ENCODE data around the gene ZSCAN10.
A peak's percentile ranks its signal among the peaks of the same experiment; 100 is the strongest.
"Not testable (repeated sequence)": the region's sequence is repeated elsewhere in the genome, so short reads cannot be mapped to it uniquely, and the experiment has no call there.

ZSCAN10 gene

DNA sequence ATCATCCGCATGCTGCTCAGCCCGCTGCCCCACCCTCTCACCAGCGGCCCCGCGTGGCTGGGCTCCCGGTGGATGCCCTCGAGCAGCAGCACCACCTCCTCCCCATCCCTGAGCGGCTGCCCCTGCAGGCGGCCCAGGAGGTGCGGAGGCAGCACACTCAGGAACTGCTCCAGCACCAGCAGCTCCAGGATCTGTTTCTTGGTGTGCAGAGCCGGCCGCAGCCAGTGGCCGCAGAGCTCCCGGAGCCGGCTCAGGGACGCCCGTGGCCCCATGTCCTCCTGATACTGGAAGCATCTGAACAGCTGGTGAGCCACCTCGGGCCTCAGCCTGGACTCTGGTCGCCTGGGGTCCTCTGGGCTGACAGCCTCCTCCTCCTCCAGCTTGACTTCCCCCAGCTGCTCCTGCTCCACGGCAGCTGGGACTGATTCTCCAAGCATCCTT is 6.6 kb downstream of the ZSCAN10 start:
- no peaks in the 10 kb centered on the region for H3K9me3 Mint-ChIP-seq
- H3K4me1 Mint-ChIP-seq: peaks cover 24% of the 10 kb centered on the region
- peaks cover 4% of the 10 kb centered on the region for H3K36me3 Mint-ChIP-seq (ENCODE audit: insufficient read depth)
- H3K27me3 Mint-ChIP-seq: no peaks in the 10 kb centered on the region
- H3K4me3 Mint-ChIP-seq: no peak overlapping the region
- no peak for ATAC-seq (replicated peaks; ENCODE audit: extremely low read depth, poor library complexity, severe bottlenecking)
- H3K27ac Mint-ChIP-seq (ENCODE audit: low read depth): no peak overlapping the region
- no peak for DNase-seq (ENCODE audit: low spot score in 2 of 2)

- no peak for DNase-seq (ENCODE audit: low spot score in 2 of 2)
- Mint-ChIP-seq H3K27me3 (no peaks in the 10 kb centered on the region), H3K27ac (ENCODE audit: low read depth) (peak overlapping the region; percentile 49), H3K4me3 (no peak overlapping the region), H3K9me3 (no peaks in the 10 kb centered on the region), H3K36me3 (ENCODE audit: insufficient read depth) (peaks cover 4% of the 10 kb centered on the region), H3K4me1 (peaks cover 27% of the 10 kb centered on the region)
- ATAC-seq (replicated peaks; ENCODE audit: extremely low read depth, poor library complexity, severe bottlenecking): no peak
Measured at GRCh38 chr16:3091551-3091950, 7.5 kb downstream of the ZSCAN10 start.

DNA sequence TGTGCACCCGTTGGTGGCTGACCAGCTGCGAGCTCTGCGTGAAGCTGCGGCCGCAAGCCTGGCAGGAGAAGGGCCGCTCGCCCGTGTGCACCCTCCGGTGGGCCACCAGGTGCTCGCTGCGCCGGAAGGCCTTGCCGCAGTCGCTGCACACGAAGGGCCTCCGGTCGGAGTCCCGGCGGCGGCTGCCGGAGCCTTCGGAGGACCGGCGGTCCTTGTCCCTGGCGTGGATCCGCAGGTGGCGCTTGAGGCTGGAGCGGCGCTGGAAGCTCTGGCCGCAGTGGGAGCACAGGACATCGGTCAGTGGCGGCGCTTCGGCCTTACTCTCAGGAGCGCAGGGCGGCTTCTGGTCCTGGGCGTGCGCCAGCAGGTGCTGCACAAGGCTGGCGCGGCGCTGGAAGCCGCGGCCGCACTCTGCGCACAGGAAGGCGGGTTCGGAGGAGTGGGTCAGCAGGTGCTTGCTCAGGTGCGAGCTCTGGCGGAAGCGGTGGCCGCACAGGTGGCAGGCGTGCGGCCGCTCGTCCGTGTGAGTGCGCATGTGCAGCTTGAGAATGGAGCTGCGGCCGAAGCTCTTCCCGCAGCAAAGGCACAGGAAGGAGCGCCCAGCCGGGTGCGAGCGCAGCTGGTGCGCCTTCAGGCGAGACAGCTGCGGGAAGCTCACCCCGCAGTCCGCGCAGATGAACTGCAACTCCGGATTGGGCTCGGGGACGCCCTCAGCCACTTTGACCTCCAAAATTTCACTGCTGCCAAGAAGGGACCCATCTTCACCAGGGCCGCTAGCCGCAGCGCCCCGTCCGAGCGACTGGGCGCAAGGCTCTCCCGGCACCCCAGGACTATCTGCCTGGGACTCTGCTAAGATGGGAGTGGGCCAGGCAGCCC is 9.1 kb downstream of the ZSCAN10 start:
- no peaks in the 10 kb centered on the region for H3K9me3 Mint-ChIP-seq
- H3K4me3 Mint-ChIP-seq: no peak overlapping the region
- H3K27ac Mint-ChIP-seq (ENCODE audit: low read depth): no peak overlapping the region
- H3K4me1 Mint-ChIP-seq: peaks cover 35% of the 10 kb centered on the region
- DNase-seq (ENCODE audit: low spot score in 2 of 2) (no peak), ATAC-seq (replicated peaks; ENCODE audit: extremely low read depth, poor library complexity, severe bottlenecking) (no peak)
- no peaks in the 10 kb centered on the region for H3K27me3 Mint-ChIP-seq
- H3K36me3 Mint-ChIP-seq (ENCODE audit: insufficient read depth): peaks cover 3% of the 10 kb centered on the region

GRCh38 chr16:3088925-3089716 is 10.0 kb downstream of the ZSCAN10 start:
- no peaks in the 10 kb centered on the region for H3K9me3 Mint-ChIP-seq
- no peak for DNase-seq (ENCODE audit: low spot score in 2 of 2)
- no peak overlapping the region for H3K4me3 Mint-ChIP-seq
- H3K36me3 Mint-ChIP-seq (ENCODE audit: insufficient read depth): peaks cover 1% of the 10 kb centered on the region
- ATAC-seq (replicated peaks; ENCODE audit: extremely low read depth, poor library complexity, severe bottlenecking): no peak
- H3K27me3 Mint-ChIP-seq: no peaks in the 10 kb centered on the region
- peaks cover 33% of the 10 kb centered on the region for H3K4me1 Mint-ChIP-seq
- no peak overlapping the region for H3K27ac Mint-ChIP-seq (ENCODE audit: low read depth)

DNA sequence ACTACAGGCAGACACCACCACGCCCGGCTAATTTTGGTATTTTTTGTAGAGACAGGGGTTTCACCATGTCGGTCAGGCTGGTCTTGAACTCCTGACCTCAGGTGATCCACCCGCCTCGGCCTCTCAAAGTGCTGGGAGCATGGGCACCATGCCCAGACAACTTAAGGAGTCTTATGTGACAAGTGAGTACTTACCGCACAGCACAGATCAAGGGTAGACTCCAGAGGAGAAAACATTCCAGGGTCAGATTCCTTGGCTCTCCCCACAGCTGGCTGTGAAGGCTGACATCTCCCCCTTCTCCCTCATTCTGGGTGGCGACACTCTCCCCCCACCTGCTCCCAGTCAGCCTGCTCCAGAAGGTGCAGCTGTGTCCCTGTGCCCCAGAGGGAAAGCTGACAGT is 10.6 kb downstream of the ZSCAN10 start:
- H3K27ac Mint-ChIP-seq (ENCODE audit: low read depth): no peak overlapping the region
- no peaks in the 10 kb centered on the region for H3K9me3 Mint-ChIP-seq

GRCh38 chr16:3087243-3088235 is 11.6 kb downstream of the ZSCAN10 start:
- no peak for ATAC-seq (replicated peaks; ENCODE audit: extremely low read depth, poor library complexity, severe bottlenecking)
- no peaks in the 10 kb centered on the region for H3K36me3 Mint-ChIP-seq (ENCODE audit: insufficient read depth)
- no peak for DNase-seq (ENCODE audit: low spot score in 2 of 2)
- no peaks in the 10 kb centered on the region for H3K9me3 Mint-ChIP-seq
- H3K27ac Mint-ChIP-seq (ENCODE audit: low read depth): peak overlapping the region; percentile 41
- peak overlapping the region; percentile 36 for H3K4me3 Mint-ChIP-seq
- H3K27me3 Mint-ChIP-seq: no peaks in the 10 kb centered on the region
- peaks cover 33% of the 10 kb centered on the region for H3K4me1 Mint-ChIP-seq

More for the DNA sequence above, 10.6 kb downstream of the ZSCAN10 start:
- H3K4me1 Mint-ChIP-seq: peaks cover 33% of the 10 kb centered on the region
- H3K36me3 Mint-ChIP-seq (ENCODE audit: insufficient read depth): peaks cover 1% of the 10 kb centered on the region
- ATAC-seq (replicated peaks; ENCODE audit: extremely low read depth, poor library complexity, severe bottlenecking) (no peak), DNase-seq (ENCODE audit: low spot score in 2 of 2) (no peak)
- peak overlapping the region; percentile 36 for H3K4me3 Mint-ChIP-seq
- H3K27me3 Mint-ChIP-seq: no peaks in the 10 kb centered on the region

GRCh38 chr16:3086596-3087242 is 12.4 kb downstream of the ZSCAN10 start:
- Mint-ChIP-seq H3K9me3 (no peaks in the 10 kb centered on the region), H3K4me3 (peak overlapping the region; percentile 7), H3K36me3 (ENCODE audit: insufficient read depth) (no peaks in the 10 kb centered on the region), H3K27me3 (no peaks in the 10 kb centered on the region), H3K4me1 (peaks cover 33% of the 10 kb centered on the region), H3K27ac (ENCODE audit: low read depth) (no peak overlapping the region)
- DNase-seq (ENCODE audit: low spot score in 2 of 2) (no peak), ATAC-seq (replicated peaks; ENCODE audit: extremely low read depth, poor library complexity, severe bottlenecking) (no peak)

- Mint-ChIP-seq H3K27me3 (no peaks in the 10 kb centered on the region), H3K4me1 (peaks cover 29% of the 10 kb centered on the region), H3K36me3 (ENCODE audit: insufficient read depth) (no peaks in the 10 kb centered on the region), H3K27ac (ENCODE audit: low read depth) (no peak overlapping the region), H3K4me3 (no peak overlapping the region), H3K9me3 (no peaks in the 10 kb centered on the region)
- no peak for ATAC-seq (replicated peaks; ENCODE audit: extremely low read depth, poor library complexity, severe bottlenecking)
- no peak for DNase-seq (ENCODE audit: low spot score in 2 of 2)
Measured at GRCh38 chr16:3085868-3086595, 13.1 kb downstream of the ZSCAN10 start.

DNA sequence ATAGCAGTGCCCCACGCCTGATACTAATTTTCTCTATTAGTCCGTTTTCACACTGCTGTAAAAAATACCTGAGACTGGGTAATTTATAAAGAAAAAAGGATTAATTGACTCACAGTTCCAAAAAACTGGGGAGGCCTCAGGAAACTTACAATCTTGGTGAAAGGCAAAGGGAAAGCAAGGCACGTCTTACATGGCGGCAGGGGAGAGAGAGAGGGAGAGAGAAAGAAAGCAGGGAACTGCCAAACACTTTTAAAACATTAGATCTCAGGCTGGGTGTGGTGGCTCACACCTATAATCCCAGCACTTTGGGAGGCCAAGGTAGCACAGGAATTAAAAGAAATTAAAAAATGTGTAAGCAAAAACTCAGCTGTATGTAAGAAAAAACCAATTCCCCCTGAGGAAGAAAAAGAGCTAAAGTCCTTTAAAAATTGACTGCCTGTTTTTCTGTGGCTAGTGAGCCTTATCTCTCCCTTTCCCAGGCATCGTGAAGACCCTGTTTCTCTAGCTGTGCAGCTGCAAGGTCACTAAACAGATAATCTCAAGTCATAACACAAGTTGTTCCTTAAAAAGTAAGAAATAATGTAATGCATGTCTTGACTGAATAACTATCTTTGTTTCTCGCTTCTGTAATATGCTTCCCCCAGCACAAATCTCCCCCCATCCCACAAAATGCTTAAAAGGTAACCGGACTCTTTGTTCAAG is 14.0 kb downstream of the ZSCAN10 start:
- no peak for ATAC-seq (replicated peaks; ENCODE audit: extremely low read depth, poor library complexity, severe bottlenecking)
- no peak for DNase-seq (ENCODE audit: low spot score in 2 of 2)
- no peak overlapping the region for H3K27ac Mint-ChIP-seq (ENCODE audit: low read depth)
- H3K4me1 Mint-ChIP-seq: peaks cover 33% of the 10 kb centered on the region
- H3K36me3 Mint-ChIP-seq (ENCODE audit: insufficient read depth): peaks cover 2% of the 10 kb centered on the region
- H3K27me3 Mint-ChIP-seq: no peaks in the 10 kb centered on the region
- no peak overlapping the region for H3K4me3 Mint-ChIP-seq
- H3K9me3 Mint-ChIP-seq: no peaks in the 10 kb centered on the region

- Mint-ChIP-seq H3K4me3 (no peak overlapping the region), H3K4me1 (peaks cover 39% of the 10 kb centered on the region)
- ATAC-seq (replicated peaks; ENCODE audit: extremely low read depth, poor library complexity, severe bottlenecking): no peak
Measured at GRCh38 chr16:3084491-3084890, 14.6 kb downstream of the ZSCAN10 start.

GRCh38 chr16:3083408-3083807 is 15.7 kb downstream of the ZSCAN10 start:
- H3K27me3 Mint-ChIP-seq; ATAC-seq (replicated peaks; ENCODE audit: extremely low read depth, poor library complexity, severe bottlenecking); H3K4me3 Mint-ChIP-seq; H3K36me3 Mint-ChIP-seq (ENCODE audit: insufficient read depth); DNase-seq (ENCODE audit: low spot score in 2 of 2); H3K9me3 Mint-ChIP-seq; H3K27ac Mint-ChIP-seq (ENCODE audit: low read depth): not testable (repeated sequence)
- peaks cover 44% of the 10 kb centered on the region for H3K4me1 Mint-ChIP-seq

More at GRCh38 chr16:3084491-3084890, 14.6 kb downstream of the ZSCAN10 start:
- no peaks in the 10 kb centered on the region for H3K27me3 Mint-ChIP-seq
- H3K36me3 Mint-ChIP-seq (ENCODE audit: insufficient read depth): peaks cover 2% of the 10 kb centered on the region
- no peaks in the 10 kb centered on the region for H3K9me3 Mint-ChIP-seq
- DNase-seq (ENCODE audit: low spot score in 2 of 2): no peak
- H3K27ac Mint-ChIP-seq (ENCODE audit: low read depth): no peak overlapping the region
